ENCODE measurements around the gene ADAM33.
A peak's percentile ranks its signal among the peaks of the same experiment; 100 is the strongest.

GRCh38 chr20:3710703-3711483, 29.1 kb upstream of the ADAM33 start:
- TF ChIP-seq, protein P1, sequence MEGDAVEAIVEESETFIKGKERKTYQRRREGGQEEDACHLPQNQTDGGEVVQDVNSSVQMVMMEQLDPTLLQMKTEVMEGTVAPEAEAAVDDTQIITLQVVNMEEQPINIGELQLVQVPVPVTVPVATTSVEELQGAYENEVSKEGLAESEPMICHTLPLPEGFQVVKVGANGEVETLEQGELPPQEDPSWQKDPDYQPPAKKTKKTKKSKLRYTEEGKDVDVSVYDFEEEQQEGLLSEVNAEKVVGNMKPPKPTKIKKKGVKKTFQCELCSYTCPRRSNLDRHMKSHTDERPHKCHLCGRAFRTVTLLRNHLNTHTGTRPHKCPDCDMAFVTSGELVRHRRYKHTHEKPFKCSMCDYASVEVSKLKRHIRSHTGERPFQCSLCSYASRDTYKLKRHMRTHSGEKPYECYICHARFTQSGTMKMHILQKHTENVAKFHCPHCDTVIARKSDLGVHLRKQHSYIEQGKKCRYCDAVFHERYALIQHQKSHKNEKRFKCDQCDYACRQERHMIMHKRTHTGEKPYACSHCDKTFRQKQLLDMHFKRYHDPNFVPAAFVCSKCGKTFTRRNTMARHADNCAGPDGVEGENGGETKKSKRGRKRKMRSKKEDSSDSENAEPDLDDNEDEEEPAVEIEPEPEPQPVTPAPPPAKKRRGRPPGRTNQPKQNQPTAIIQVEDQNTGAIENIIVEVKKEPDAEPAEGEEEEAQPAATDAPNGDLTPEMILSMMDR (conservative IDR thresholded peaks at IDR 0.05; ENCODE audit: low read length), result peak; percentile 92
- TF ChIP-seq EZH2phosphoT487 (IDR thresholded peaks at IDR 0.05; ENCODE audit: borderline replicate concordance), result no peak
